ENCODE results near the gene NF2. TPM values are rescaled to one million over a fixed set of nuclear protein-coding genes. Genes with fewer than 3 reads are reported as not detected.
A peak's percentile ranks its signal among the peaks of the same experiment; 100 is the strongest.

The NF2 gene
- total RNA-seq, 1 experiment from 2014 or later = 92.4 TPM

DNA sequence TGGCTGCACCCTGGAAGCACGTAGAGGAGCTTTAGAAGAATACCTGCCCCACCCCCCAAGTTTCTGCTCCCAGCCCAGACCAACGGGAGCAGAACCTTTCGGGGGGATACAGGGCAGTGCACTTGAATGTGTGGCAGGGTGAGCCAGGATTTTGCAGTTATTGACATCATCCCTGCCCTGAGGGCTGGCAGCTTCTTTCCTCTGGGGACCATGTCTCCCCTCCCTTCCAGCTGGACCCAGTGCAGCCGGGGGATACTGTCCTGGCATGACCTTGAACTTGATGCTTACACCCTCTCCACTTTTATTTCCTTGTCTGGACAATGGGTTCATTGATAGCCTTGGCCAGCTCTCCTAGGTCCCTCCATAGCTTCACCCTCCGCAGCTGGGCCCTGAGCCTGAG is 112.3 kb downstream of the NF2 start:
- H3K27ac Mint-ChIP-seq (ENCODE audit: low read depth, unreplicated experiment) = no peak overlapping the region
- H3K4me1 Mint-ChIP-seq (ENCODE audit: insufficient read depth, unreplicated experiment) = no peaks in the 10 kb centered on the region
- no peaks in the 10 kb centered on the region for H3K9me3 Mint-ChIP-seq (ENCODE audit: unreplicated experiment)
- no peak overlapping the region for H3K4me3 Mint-ChIP-seq (ENCODE audit: unreplicated experiment)
- no peaks in the 10 kb centered on the region for H3K36me3 Mint-ChIP-seq (ENCODE audit: insufficient read depth, unreplicated experiment)
- ChIA-PET CTCF (interaction anchor here (1.2 to 2.2 kb wide), 2 partner anchors 281 to 290 kb away, joined by 3 to 4 read pairs; no protein-coding TSS in a partner anchor), POLR2A (no interaction called here)
- no peak for DNase-seq (ENCODE audit: unreplicated experiment)
- peaks cover 16% of the 10 kb centered on the region for H3K27me3 Mint-ChIP-seq (ENCODE audit: insufficient read depth, unreplicated experiment)
- BruUV-seq (replicated peaks) = no TSS peak
- TF ChIP-seq, protein P1, sequence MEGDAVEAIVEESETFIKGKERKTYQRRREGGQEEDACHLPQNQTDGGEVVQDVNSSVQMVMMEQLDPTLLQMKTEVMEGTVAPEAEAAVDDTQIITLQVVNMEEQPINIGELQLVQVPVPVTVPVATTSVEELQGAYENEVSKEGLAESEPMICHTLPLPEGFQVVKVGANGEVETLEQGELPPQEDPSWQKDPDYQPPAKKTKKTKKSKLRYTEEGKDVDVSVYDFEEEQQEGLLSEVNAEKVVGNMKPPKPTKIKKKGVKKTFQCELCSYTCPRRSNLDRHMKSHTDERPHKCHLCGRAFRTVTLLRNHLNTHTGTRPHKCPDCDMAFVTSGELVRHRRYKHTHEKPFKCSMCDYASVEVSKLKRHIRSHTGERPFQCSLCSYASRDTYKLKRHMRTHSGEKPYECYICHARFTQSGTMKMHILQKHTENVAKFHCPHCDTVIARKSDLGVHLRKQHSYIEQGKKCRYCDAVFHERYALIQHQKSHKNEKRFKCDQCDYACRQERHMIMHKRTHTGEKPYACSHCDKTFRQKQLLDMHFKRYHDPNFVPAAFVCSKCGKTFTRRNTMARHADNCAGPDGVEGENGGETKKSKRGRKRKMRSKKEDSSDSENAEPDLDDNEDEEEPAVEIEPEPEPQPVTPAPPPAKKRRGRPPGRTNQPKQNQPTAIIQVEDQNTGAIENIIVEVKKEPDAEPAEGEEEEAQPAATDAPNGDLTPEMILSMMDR (IDR thresholded peaks at IDR 0.05; ENCODE audit: unreplicated experiment) = no peak
- intact Hi-C loops (cut with micrococcal nuclease) = loop anchor here (5.0 kb wide), 1 partner anchor 372 kb away; no protein-coding TSS in a partner anchor

DNA sequence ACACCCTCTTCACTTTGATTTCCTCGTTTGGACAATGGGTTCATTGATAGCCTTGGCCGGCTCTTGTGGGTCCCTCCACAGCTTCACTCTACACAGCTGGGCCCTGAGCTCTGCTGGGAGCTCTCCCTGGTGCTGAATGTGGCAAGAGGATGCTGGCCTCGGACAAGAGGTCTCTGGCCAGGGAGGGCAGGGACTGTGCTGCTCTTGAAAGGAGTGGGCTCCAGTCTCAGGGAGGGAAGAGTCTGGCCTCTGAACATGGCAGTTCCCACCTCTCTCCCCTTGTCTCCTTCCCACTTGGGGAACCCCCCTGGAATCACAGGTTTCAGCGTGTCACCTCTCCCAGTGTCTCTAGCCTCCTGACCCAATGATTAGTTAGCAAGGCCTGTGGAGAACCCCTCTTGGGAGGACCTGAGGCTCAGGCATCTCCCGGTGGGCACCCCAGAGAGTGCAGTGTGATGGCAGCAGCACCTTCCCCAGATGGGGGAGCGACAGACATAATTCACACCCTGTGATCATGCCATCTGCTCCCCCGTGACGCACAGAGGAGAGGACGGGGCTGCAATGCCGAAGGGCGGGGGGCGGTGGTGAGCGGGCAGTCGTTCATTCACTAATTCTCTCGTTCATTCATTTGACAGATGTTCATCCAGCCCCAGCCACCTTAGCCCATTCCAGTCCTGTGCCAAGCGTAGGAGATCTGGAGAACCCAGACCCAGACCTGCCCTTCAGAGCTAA is 113.5 kb downstream of the NF2 start:
- Mint-ChIP-seq H3K4me1 (ENCODE audit: insufficient read depth, unreplicated experiment) (no peaks in the 10 kb centered on the region), H3K4me3 (ENCODE audit: unreplicated experiment) (no peak overlapping the region)
- CTCF ChIA-PET = interaction anchor here (0.6 to 1.6 kb wide), 6 partner anchors 28 to 372 kb away, joined by 3 to 5 read pairs (median 3); partner anchors contain the start of gene ZMAT5

GRCh38 chr22:29717789-29718188 is 114.4 kb downstream of the NF2 start:
- Mint-ChIP-seq H3K9me3 (ENCODE audit: unreplicated experiment) (no peaks in the 10 kb centered on the region), H3K27me3 (ENCODE audit: insufficient read depth, unreplicated experiment) (peaks cover 3% of the 10 kb centered on the region), H3K4me3 (ENCODE audit: unreplicated experiment) (no peak overlapping the region), H3K36me3 (ENCODE audit: insufficient read depth, unreplicated experiment) (no peaks in the 10 kb centered on the region), H3K4me1 (ENCODE audit: insufficient read depth, unreplicated experiment) (no peaks in the 10 kb centered on the region), H3K27ac (ENCODE audit: low read depth, unreplicated experiment) (no peak overlapping the region)
- TF ChIP-seq, protein P1 (IDR thresholded peaks at IDR 0.05; ENCODE audit: unreplicated experiment) = no peak
- peak; percentile 58 for DNase-seq (ENCODE audit: unreplicated experiment)
- intact Hi-C loops (cut with micrococcal nuclease) = loop anchor here (5.0 kb wide), 1 partner anchor 370 kb away; no protein-coding TSS in a partner anchor
- ChIA-PET CTCF (interaction anchor here (0.9 to 1.6 kb wide), 5 partner anchors 25 to 371 kb away, joined by 3 to 5 read pairs (median 4); no protein-coding TSS in a partner anchor), POLR2A (interaction anchor here (1.0 to 1.2 kb wide), 2 partner anchors 16 to 21 kb away, joined by 4 read pairs; no protein-coding TSS in a partner anchor)
- BruUV-seq (replicated peaks) = no TSS peak

More for the DNA sequence above, 113.5 kb downstream of the NF2 start:
- POLR2A ChIA-PET = interaction anchor here (0.8 to 1.0 kb wide), 2 partner anchors 13 to 16 kb away, joined by 4 to 6 read pairs; no protein-coding TSS in a partner anchor
- peaks cover 11% of the 10 kb centered on the region for H3K27me3 Mint-ChIP-seq (ENCODE audit: insufficient read depth, unreplicated experiment)
- H3K36me3 Mint-ChIP-seq (ENCODE audit: insufficient read depth, unreplicated experiment) = no peaks in the 10 kb centered on the region
- no peak overlapping the region for H3K27ac Mint-ChIP-seq (ENCODE audit: low read depth, unreplicated experiment)
- no TSS peak for BruUV-seq (replicated peaks)
- TF ChIP-seq, protein P1 (IDR thresholded peaks at IDR 0.05; ENCODE audit: unreplicated experiment) = no peak
- peak; percentile 71 for DNase-seq (ENCODE audit: unreplicated experiment)
- no peaks in the 10 kb centered on the region for H3K9me3 Mint-ChIP-seq (ENCODE audit: unreplicated experiment)
- intact Hi-C loops (cut with micrococcal nuclease) = loop anchor here (5.0 kb wide), 1 partner anchor 370 kb away; no protein-coding TSS in a partner anchor

Data from MCF 10A (cell line).